Effector memory CD8-positive, alpha-beta T cell (primary cell): Measurements from ENCODE around the gene KCNA4.
"Not testable (repeated sequence)": the region's sequence is repeated elsewhere in the genome, so short reads cannot be mapped to it uniquely, and the experiment has no call there.

Experiments
- ATAC-seq: fragments of 150-1000 bp; cut with Tn5 transposase; replicated peaks from 2 replicates; pipeline ENCODE4 v1.10.0; 2021; ENCODE audit warnings: mild to moderate bottlenecking, moderate library complexity
- DNase-seq, 3 experiments: peaks; one replicate each; pipeline ENCODE4 v3.0.0; 2021
- H3K27ac Mint-ChIP-seq, 2 donors: one replicate each; pipeline ENCODE4 v1.8.0; 2022; ENCODE audit warnings: mild to moderate bottlenecking in 2 of 2, mixed read lengths in 2 of 2, moderate library complexity in 2 of 2
- H3K27me3 Mint-ChIP-seq, 2 donors: one replicate each; pipeline ENCODE4 v1.8.0; 2022; ENCODE audit warnings: mixed read lengths in 2 of 2
- H3K36me3 Mint-ChIP-seq: one replicate; pipeline ENCODE4 v1.8.0; 2022; ENCODE audit warnings: mild to moderate bottlenecking, moderate library complexity, mixed read lengths; ENCODE audit not compliant: insufficient read depth
- H3K4me1 Mint-ChIP-seq, 2 donors: one replicate each; pipeline ENCODE4 v1.8.0; 2022; ENCODE audit warnings: low read depth in 2 of 2, mixed read lengths in 2 of 2
- H3K4me3 Mint-ChIP-seq, 2 donors: one replicate each; pipeline ENCODE4 v1.8.0; 2022; ENCODE audit warnings: mild to moderate bottlenecking in 2 of 2, mixed read lengths in 2 of 2, moderate library complexity in 2 of 2
- H3K9me3 Mint-ChIP-seq, 2 donors: one replicate each; pipeline ENCODE4 v1.8.0; 2022; ENCODE audit warnings: mixed read lengths in 2 of 2

KCNA4 gene

GRCh38 chr11:29975580-29975979 lies 41.2 kb downstream of the KCNA4 start:
- not testable (repeated sequence) for ATAC-seq, DNase-seq, H3K36me3 Mint-ChIP-seq, H3K4me3 Mint-ChIP-seq, H3K27me3 Mint-ChIP-seq, H3K27ac Mint-ChIP-seq, H3K4me1 Mint-ChIP-seq
- H3K9me3 Mint-ChIP-seq, result peaks cover 26 to 35% of the 10 kb centered on the region in 2 donors

DNA sequence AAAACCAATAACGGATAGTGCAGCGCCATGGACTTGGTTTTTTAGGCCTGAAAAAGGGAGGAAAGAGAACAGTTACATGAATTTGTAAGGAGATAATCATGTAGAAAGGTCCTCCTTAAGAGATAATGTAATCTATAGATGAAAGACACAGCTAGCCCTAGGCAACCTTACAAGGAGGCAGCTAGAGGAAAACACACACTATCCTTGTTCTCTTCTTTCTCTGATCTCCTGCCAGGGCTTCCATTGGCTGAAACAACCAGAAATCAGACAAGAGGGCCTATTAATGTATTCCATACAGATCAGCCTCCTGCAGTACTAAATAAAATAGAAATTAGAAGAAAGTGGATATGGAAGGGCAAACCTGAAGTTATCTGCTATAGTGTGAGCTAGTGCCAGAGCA lies 53.0 kb downstream of the KCNA4 start:
- H3K36me3 Mint-ChIP-seq, result no peaks in the 10 kb centered on the region
- ATAC-seq, result no peak
- H3K9me3 Mint-ChIP-seq, result peaks cover 0 to 4% of the 10 kb centered on the region in 2 donors
- H3K4me3 Mint-ChIP-seq, result no peak overlapping the region
- DNase-seq, result no peak
- no peak overlapping the region for H3K27ac Mint-ChIP-seq
- no peaks in the 10 kb centered on the region for H3K4me1 Mint-ChIP-seq
- H3K27me3 Mint-ChIP-seq, result no peaks in the 10 kb centered on the region

- ATAC-seq (no peak), DNase-seq (no peak)
- peaks cover 0 to 5% of the 10 kb centered on the region in 2 donors for H3K9me3 Mint-ChIP-seq
- H3K27me3 Mint-ChIP-seq, result no peaks in the 10 kb centered on the region
- H3K4me3 Mint-ChIP-seq, result no peak overlapping the region
- no peaks in the 10 kb centered on the region for H3K36me3 Mint-ChIP-seq
- H3K4me1 Mint-ChIP-seq, result no peaks in the 10 kb centered on the region
- H3K27ac Mint-ChIP-seq, result no peak overlapping the region
Observed at GRCh38 chr11:29963036-29963435, 53.8 kb downstream of the KCNA4 start.

GRCh38 chr11:29962243-29962642 lies 54.6 kb downstream of the KCNA4 start:
- Mint-ChIP-seq H3K4me1 (no peaks in the 10 kb centered on the region), H3K27me3 (no peaks in the 10 kb centered on the region), H3K36me3 (no peaks in the 10 kb centered on the region), H3K9me3 (peaks cover 0 to 6% of the 10 kb centered on the region in 2 donors), H3K27ac (no peak overlapping the region), H3K4me3 (no peak overlapping the region)
- no peak for DNase-seq
- ATAC-seq, result no peak
